Psoas muscle (tissue), 8 donors: ENCODE data around the gene GALNT17. TPM values are rescaled to one million over a fixed set of nuclear protein-coding genes. Genes with fewer than 3 reads are reported as not detected.

Experiments used
- ATAC-seq, 4 donors: fragments of 200-7000 bp; cut with Tn5 transposase; one replicate each; pipeline ENCODE4 v1.9.1; 2020; ENCODE audit warnings: moderate library complexity in 3 of 4, mild to moderate bottlenecking in 2 of 4
- DNase-seq, 2 donors: peaks; one replicate each; pipeline ENCODE4 v3.0.0-alpha.2; 2020
- H3K27ac ChIP-seq: fragments of 200-600 bp; one replicate; pipeline ENCODE4 v1.8.0; 2022
- H3K27me3 ChIP-seq, 3 donors: fragments of 200-600 bp in 1 of 3; one replicate each; pipeline versions ENCODE4 v1.6.1 to v1.8.0; 2013 to 2022; ENCODE audit warnings: low read length in 2 of 3, mild to moderate bottlenecking in 2 of 3, moderate library complexity in 1 of 3; ENCODE audit not compliant: insufficient read depth in 3 of 3
- H3K36me3 ChIP-seq, 2 donors: fragments of 200-600 bp in 1 of 2; one replicate each; pipeline versions ENCODE4 v1.6.1 to v1.8.0; 2013 to 2022; ENCODE audit warnings: low read depth in 1 of 2, mild to moderate bottlenecking in 1 of 2, moderate library complexity in 1 of 2; ENCODE audit not compliant: insufficient read depth in 1 of 2
- H3K4me1 ChIP-seq: fragments of 200-600 bp; one replicate; pipeline ENCODE4 v1.8.0; 2022
- H3K4me3 ChIP-seq: fragments of 200-600 bp; one replicate; pipeline ENCODE4 v1.8.0; 2022; ENCODE audit warnings: mild to moderate bottlenecking
- H3K9me3 ChIP-seq: fragments of 200-600 bp; one replicate; pipeline ENCODE4 v1.8.0; 2022
- WGBS, 3 donors: extraction: QIAGEN DNeasy Blood & Tissue Kit; methylation state at CpG; one replicate each; pipeline versions ENCODE4 v1.1.6 to v1.1.7; 2013; 5-methylcytosine and 5-hydroxymethylcytosine counted together
- intact Hi-C, 2 donors: fragments of 100-400 bp; cut with DNase I; formaldehyde crosslinking; loops; one replicate each; pipeline versions ENCODE4 v1.11.0 to v1.14.2; 2022
- polyA plus RNA-seq, 3 donors: library from polyadenylated mRNA; stranded (reverse); fragments of 200-250 nt; gene quantifications; one replicate each; pipeline ENCODE4 v1.2.3, GENCODE V29; 2013
- total RNA-seq, 4 donors: library from RNA; stranded (reverse); fragmentation: NEBNext Ultra II Directional in 2 of 4; extraction: Animal tissue kit (Norgen Biotek cat#: 25700) in 2 of 4; gene quantifications; one replicate each; pipeline versions ENCODE4 v1.2.1 to v1.2.4, GENCODE V29; 2021 to 2023
- TF ChIP-seq, protein P1 (sequence below): fragments of 200-600 bp; IDR thresholded peaks from one replicate; pipeline ENCODE4 v1.8.0; 2022; ENCODE audit warnings: antibody characterized with exemption
- donor health status: healthy with polysubstance abuse.
- donor health status: DM: no; HTN: no; CAD: no; lungs with moderate emphysema.
- donor health status: Bipolar disorder and iron deficiency.
- donor health status: healthy.
- donor health status: DM: yes; HTN: yes; CAD: no.
- donor health status: DM: no; HTN: no; CAD: no.
- donor health status: DM: no; HTN: no; CAD: no.
- donor health status: DM: yes; HTN: yes; CAD: no.

The GALNT17 gene
- total and polyA plus RNA-seq, 7 donors, result 0.17 to 3.5 (median 0.65) TPM

DNA sequence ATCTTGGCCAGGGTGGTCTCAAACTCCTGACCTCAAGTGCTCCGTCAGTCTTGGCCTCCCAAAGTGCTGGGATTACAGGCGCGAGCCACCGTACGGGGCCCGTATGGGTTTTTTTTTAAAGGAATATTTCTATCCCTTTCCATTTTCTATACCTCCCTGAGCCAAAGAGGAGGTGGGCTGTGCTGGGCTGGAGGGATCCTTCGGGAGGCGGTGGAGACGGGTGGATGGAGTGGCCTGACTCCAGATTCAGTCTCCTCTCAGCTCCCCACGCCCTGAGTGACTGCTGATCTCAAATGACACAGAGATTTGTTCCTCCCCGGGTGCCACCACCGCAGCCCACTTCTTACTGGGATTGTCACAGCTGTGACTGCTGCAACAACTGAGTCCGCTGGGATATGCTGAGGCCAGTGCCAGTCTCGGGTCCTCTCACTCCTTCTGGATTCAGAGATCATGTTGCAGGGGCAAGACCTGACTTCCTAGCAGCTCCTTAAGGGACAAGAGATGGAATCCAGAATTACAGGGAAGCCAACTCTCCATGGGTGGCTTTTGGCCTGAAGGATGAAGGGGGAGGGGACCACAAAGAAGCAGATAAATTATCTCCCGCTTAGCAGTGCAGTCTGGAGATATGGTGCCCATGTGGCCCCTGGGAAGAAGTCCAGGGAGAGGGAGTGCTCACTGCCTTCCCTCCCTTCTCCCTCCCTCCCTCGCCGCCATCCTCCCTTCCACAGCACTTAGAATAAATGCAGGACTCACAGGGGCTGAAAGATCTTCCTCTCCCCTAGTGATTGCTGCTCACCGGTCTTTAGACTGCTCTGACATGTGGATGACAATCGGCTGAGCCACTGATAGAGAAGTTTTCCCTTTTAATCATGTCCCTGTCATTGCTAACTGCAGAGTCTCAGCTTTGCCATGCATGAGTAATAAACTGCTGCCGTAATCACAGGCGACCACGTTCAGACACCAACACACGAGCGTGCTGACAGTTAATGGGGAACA, 14.3 kb downstream of the GALNT17 start:
- DNase-seq (no peak), ATAC-seq (no peak)
- WGBS, 3 donors, result 45 to 62% (median 47%) methylated on average over 24 of the region's 24 CpGs
- intact Hi-C loops, result no loop called here
- Histone ChIP-seq H3K4me1 (no peaks in the 10 kb centered on the region), H3K27me3 (no peaks in the 10 kb centered on the region), H3K9me3 (no peaks in the 10 kb centered on the region), H3K4me3 (no peak overlapping the region), H3K36me3 (no peaks in the 10 kb centered on the region), H3K27ac (no peak overlapping the region)
- TF ChIP-seq, protein P1, sequence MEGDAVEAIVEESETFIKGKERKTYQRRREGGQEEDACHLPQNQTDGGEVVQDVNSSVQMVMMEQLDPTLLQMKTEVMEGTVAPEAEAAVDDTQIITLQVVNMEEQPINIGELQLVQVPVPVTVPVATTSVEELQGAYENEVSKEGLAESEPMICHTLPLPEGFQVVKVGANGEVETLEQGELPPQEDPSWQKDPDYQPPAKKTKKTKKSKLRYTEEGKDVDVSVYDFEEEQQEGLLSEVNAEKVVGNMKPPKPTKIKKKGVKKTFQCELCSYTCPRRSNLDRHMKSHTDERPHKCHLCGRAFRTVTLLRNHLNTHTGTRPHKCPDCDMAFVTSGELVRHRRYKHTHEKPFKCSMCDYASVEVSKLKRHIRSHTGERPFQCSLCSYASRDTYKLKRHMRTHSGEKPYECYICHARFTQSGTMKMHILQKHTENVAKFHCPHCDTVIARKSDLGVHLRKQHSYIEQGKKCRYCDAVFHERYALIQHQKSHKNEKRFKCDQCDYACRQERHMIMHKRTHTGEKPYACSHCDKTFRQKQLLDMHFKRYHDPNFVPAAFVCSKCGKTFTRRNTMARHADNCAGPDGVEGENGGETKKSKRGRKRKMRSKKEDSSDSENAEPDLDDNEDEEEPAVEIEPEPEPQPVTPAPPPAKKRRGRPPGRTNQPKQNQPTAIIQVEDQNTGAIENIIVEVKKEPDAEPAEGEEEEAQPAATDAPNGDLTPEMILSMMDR, result no peak

DNA sequence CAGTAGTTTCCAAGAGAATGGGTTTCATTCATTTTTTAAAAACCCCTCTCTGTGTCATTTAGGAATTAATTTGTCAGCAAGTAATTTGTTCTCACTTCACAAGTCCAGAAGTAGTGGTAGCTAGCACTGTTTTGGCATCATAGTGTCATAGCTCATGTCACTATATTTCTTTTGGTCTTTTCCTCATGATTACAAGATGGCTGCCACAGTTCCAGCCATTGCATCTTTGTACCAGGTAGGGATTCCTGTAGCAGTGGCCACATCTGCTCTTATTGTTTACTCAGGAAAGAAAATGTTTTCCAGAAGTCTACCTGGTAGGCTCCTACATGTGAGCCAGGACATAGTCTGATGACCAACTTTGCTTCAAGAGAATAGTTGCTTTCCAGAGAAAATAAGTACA, 16.2 kb downstream of the GALNT17 start:
- H3K9me3 ChIP-seq, result no peaks in the 10 kb centered on the region
- no peaks in the 10 kb centered on the region for H3K36me3 ChIP-seq
- H3K4me1 ChIP-seq, result no peaks in the 10 kb centered on the region
- H3K27me3 ChIP-seq, result no peaks in the 10 kb centered on the region
- intact Hi-C loops, result no loop called here
- ATAC-seq, result no peak
- DNase-seq, result no peak
- H3K27ac ChIP-seq, result no peak overlapping the region
- TF ChIP-seq, protein P1, result no peak
- no peak overlapping the region for H3K4me3 ChIP-seq

GRCh38 chr7:71155236-71155635, 23.3 kb downstream of the GALNT17 start:
- H3K4me1 ChIP-seq, result no peaks in the 10 kb centered on the region
- H3K9me3 ChIP-seq, result no peaks in the 10 kb centered on the region
- H3K4me3 ChIP-seq, result no peak overlapping the region
- H3K27ac ChIP-seq, result no peak overlapping the region
- ATAC-seq (no peak), DNase-seq (no peak)
- H3K36me3 ChIP-seq, result no peaks in the 10 kb centered on the region
- WGBS, 3 donors, result 87 to 93% (median 89%) methylated on average over 9 of the region's 9 CpGs
- no peaks in the 10 kb centered on the region for H3K27me3 ChIP-seq
- TF ChIP-seq, protein P1, result no peak
- intact Hi-C loops, result no loop called here

- no peak overlapping the region for H3K27ac ChIP-seq
- no peaks in the 10 kb centered on the region for H3K9me3 ChIP-seq
- TF ChIP-seq, protein P1, result no peak
- no peaks in the 10 kb centered on the region for H3K36me3 ChIP-seq
- no peak for DNase-seq
- WGBS, 3 donors, result 91 to 95% (median 93%) methylated on average over 3 of the region's 3 CpGs
- intact Hi-C loops, result no loop called here
- ATAC-seq, result no peak
- H3K4me3 ChIP-seq, result no peak overlapping the region
- no peaks in the 10 kb centered on the region for H3K4me1 ChIP-seq
- no peaks in the 10 kb centered on the region for H3K27me3 ChIP-seq
Measured at GRCh38 chr7:71157757-71158156, 25.8 kb downstream of the GALNT17 start.
